Peyer's patch (tissue), 4 donors: ENCODE measurements around the gene CEBPZOS.

ENCODE experiments used
- POLR2A ChIP-seq, 2 donors: fragments of 450-650 bp; IDR thresholded peaks; one replicate each; pipeline ENCODE4 v1.5.1; 2017; ENCODE audit warnings: antibody characterized with exemption in 2 of 2, mild to moderate bottlenecking in 2 of 2, moderate library complexity in 2 of 2
- TF ChIP-seq, protein P1 (sequence below), 6 experiments: fragments of 450-650 bp in 4 of 6; fragments of 200-600 bp in 2 of 6; sonication (generic) in 1 of 6; IDR thresholded peaks; one replicate each; pipeline ENCODE4 v1.5.1; 2017 to 2019; ENCODE audit warnings: antibody characterized with exemption in 6 of 6, mild to moderate bottlenecking in 3 of 6, moderate library complexity in 1 of 6

DNA sequence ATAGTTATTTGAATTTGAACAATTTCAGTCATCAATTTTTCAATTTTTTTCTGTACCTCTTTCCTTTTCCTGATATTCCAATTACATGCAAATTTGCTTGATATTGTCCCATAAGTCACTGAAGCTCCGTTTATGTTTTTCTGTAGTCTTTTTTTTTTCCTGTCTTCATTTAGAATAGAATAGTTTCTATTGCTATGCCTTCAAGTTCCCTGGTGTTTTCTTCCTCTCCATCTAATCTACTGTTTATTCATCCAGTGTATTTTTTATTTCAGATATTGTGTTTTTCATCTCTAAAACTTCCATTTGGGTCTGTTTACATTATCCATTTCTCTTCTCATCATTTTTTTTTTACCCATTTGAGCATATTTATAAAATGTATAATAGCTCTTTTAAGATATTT is 31.5 kb upstream of the CEBPZOS start:
- TF ChIP-seq, protein P1, sequence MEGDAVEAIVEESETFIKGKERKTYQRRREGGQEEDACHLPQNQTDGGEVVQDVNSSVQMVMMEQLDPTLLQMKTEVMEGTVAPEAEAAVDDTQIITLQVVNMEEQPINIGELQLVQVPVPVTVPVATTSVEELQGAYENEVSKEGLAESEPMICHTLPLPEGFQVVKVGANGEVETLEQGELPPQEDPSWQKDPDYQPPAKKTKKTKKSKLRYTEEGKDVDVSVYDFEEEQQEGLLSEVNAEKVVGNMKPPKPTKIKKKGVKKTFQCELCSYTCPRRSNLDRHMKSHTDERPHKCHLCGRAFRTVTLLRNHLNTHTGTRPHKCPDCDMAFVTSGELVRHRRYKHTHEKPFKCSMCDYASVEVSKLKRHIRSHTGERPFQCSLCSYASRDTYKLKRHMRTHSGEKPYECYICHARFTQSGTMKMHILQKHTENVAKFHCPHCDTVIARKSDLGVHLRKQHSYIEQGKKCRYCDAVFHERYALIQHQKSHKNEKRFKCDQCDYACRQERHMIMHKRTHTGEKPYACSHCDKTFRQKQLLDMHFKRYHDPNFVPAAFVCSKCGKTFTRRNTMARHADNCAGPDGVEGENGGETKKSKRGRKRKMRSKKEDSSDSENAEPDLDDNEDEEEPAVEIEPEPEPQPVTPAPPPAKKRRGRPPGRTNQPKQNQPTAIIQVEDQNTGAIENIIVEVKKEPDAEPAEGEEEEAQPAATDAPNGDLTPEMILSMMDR (IDR thresholded peaks at IDR 0.05): no peak
- TF ChIP-seq POLR2A (IDR thresholded peaks at IDR 0.05): no peak
